Stimulated activated CD8-positive, alpha-beta memory T cell treated with anti-CD3 and anti-CD28 coated beads, Interleukin-12 subunit alpha, Interleukin-12 subunit beta, amount 100 ng/mL, for 1 hour (primary cell): Measurements from ENCODE around the gene ATP8B3.
"Not testable (repeated sequence)": the region's sequence is repeated elsewhere in the genome, so short reads cannot be mapped to it uniquely, and the experiment has no call there.

ENCODE experiments used
- DNase-seq: peaks from one replicate; pipeline ENCODE4 v3.0.0-alpha.2; 2020; ENCODE audit warnings: low read depth

ATP8B3 gene

GRCh38 chr19:1797313-1797712 lies 14.8 kb downstream of the ATP8B3 start:
- DNase-seq, result not testable (repeated sequence)

- no peak for DNase-seq
Observed at GRCh38 chr19:1796395-1797142, 15.5 kb downstream of the ATP8B3 start.

- no peak for DNase-seq
Observed at GRCh38 chr19:1794424-1795172, 17.5 kb downstream of the ATP8B3 start.

DNA sequence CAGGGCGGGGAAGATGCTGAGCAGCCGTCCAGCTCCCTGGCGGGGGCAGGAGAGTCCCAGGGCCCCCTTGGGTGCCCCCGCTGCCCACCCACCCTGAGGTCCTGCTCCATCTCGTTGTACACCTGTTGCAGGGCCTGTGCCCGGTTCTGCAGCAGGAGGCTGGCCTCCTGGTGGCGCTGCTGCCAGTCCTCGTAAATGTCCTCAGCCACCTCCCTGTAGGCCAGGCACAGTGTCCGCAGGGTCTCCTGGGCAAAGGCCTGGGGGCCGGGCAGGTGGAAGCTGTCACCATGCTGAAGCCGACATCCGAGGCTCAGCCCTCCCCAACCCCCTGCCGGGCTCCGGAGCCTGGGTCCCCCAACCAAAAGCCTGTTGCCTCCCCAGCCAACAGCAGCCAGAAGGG lies 20.2 kb downstream of the ATP8B3 start:
- DNase-seq, result no peak

DNA sequence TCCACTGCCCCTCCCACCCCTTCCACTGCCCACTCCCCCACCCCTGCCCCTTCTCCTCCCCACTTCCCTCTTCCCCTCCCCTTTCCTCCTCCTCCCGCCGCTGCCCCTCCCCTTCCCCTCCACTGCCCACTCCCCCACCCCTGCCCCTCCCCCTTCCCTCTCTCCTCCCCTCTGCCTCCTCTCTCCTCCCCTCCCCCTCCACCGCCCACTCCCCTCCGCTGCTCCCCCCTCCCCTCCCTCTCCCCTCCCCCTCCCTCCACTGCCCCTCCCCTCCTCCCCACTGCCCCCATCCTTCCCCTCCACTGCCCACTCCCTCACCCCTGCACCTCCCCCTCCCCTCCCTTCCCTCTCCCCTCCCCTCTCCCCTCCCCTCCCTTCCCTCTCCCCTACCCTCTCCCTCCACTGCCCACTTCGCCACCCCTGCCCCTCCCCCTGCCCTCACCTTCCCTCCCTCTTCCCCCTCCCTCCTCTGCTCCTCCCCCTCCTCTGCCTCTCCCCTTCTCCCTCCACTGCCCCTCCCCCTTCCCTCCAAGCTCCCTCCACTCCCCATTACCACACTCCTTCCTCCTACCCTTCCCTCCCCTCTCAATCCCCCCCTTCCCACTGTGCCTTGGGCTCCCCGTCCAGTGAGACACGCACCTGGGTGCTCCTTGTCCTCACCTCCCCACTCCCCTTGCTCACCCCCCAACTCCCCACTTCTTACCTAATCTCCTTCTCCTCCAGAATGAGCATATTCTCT lies 21.9 kb downstream of the ATP8B3 start:
- DNase-seq, result no peak

DNA sequence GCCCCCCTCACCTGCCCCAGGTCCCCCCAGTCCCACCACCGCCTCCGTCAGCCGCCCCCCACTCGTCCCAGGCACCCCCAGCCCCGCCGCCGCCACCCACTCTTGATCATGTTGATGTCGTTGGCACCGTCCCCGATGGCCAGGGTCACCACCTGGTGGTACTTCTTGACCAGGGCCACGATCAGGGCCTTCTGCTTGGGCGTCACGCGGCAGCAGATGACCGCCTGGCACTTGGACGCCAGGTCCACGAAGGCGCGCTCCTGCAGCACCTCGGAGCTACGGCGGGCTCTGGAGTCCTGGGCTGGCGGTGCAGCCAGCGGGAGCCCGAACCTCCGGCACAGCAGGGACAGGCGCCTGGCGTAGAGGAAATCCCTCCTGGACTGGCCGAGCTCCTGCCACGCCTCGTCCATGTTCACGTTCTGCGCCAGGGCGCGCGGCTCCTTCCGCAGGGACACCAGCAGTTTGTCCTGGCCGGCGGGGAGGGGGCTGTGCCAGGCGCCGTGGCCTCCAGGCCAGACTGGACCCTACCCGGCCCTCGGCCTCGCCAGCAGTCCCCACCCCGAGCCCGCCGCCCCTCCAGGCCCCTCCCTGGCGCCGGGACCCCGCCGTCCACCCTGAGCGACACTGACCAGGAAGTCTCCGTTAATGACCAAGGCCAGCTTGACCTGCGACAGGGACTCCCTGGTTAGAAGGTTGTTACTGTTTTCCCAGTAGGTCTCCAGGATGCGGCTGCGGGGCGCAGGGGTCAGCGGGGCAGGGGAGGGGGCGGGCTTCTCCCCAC lies 22.6 kb downstream of the ATP8B3 start:
- no peak for DNase-seq

DNA sequence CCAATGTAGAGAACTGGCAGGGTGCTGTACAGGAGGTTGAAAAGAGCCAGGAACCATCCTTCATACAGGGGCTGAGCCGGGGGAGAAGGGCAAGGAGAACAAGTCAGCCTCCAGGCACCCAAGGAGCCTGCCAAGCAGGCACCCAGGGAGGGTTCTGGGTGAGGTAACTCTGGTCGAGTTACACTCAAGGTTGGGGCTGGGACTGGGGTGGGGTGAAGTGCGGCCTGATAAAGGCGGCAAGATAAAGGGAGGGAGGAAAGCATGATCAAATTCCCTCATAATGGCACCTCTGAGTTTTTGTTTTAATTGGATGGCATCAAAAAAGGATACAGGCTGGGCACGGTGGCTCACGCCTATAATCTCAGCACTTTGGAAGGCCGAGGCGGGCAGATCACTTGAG lies 25.0 kb downstream of the ATP8B3 start:
- no peak for DNase-seq

DNA sequence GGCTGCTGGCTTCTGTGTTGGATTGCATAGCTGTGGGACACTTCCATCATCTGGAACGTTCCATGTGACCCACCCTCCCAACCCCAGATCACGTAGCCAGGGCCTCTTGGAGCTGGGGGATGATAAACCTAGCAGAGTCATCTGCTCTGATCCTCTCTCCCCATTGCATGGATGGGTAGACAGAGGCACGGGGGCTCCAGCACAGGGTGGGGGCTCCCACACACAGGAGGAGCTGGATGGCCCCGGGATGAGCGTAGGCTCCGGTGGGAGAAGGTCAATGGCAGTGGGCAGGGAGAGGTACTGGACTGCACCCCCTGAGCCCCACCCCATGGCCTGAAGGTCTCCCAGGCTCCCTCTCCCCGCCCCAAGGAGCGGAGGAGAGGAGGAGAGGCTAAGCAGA lies 25.4 kb downstream of the ATP8B3 start:
- DNase-seq, result no peak

DNA sequence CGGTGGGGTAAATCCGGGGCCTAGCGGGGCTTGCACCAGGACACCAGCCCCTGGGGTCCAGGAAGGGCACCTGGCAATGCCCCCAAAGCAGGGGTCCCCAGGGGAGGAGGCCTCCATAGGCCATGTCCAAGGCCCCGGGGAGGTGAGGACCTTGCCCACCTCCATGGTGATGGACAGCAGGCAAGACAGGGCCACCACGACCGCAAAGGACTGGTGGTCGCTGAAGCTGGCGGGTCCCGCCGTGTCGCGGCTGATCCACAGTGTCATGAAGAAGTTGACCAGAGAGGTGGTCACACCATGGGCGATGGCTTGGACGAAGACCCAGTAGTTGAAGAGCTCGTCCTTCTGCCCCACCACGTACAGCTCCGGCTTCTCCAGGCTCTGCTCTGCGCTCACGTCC lies 26.8 kb downstream of the ATP8B3 start:
- no peak for DNase-seq

DNA sequence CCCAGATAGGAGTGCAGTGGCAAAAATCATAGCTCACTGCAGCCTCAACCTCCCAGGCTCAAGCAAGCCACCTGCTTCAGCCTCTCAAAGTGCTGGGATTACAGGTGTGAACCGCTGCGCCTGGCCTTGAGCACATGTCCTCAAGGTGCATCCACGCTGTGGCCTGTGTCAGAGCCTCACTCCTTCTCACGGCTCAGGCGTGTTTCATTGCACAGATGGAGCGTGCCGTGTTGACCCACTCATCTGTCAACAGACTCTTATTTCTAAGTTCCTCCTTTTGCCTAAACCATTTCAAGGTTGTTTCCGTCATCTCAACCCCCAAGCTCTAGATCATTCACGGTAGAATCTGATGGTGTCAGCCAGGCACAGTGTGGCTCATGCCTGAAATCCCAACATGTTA lies 28.2 kb downstream of the ATP8B3 start:
- DNase-seq, result no peak

DNA sequence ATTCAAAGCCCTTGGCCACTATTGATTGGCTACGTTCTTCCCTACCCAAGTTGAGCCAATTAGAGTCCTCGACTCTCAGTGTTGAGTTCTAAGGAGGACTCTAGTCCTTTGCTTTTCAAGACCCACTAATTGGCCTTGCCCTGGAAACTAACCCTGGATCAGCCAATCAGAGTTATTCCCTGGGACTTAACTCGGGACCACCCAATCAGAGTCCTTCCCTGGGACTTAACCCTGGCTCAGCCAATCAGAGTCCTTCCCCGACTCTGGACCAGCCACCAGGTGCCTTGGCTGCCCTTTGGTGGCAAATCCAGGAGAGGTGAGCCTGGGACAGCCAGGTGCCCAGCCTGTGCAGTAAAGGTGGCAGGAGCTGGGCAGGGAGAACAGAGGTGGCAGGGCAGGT lies 28.7 kb downstream of the ATP8B3 start:
- no peak for DNase-seq

DNA sequence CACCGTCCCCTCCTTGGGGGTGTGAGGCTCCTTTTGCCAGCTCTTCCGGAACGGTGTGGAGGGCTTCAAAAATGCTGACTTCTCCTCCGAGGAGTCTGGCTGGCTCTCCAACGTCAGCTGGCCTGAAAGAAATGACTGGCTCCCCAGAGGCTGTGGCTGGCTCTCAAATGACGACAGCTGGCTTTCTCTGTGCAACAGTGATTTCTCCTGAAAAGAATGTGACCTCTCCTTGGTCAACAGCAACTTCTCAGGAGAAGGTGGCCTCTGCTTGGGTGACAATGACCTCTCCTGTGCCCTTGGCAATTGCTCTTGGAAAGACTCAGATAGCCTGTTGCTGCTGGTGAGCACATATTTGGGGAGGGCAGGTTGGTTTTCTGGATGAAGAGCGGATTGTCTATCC lies 29.6 kb downstream of the ATP8B3 start:
- no peak for DNase-seq

GRCh38 chr19:1780272-1780958 lies 31.7 kb downstream of the ATP8B3 start:
- no peak for DNase-seq

DNA sequence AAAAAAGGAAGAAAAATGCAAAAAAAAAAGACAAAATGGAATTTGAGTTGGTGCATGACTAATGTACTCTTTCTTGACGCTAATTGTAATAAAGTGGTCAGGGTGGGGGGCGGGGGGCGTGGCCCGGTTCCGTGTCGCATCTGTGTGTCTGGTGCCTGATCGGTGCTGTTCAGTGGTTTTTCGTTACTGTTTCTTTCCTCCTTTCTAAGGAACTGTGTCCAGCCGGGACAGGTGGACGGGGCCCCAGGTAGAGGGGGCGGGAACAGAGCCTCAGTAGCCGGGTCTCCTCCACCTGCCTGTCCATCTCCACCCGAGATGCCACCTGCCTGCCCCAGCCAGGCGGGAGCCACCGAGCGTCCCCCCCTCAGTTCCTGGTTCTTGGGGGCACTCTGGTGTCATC lies 32.5 kb downstream of the ATP8B3 start:
- DNase-seq, result no peak

GRCh38 chr19:1777149-1777548 lies 34.9 kb downstream of the ATP8B3 start:
- no peak for DNase-seq

DNA sequence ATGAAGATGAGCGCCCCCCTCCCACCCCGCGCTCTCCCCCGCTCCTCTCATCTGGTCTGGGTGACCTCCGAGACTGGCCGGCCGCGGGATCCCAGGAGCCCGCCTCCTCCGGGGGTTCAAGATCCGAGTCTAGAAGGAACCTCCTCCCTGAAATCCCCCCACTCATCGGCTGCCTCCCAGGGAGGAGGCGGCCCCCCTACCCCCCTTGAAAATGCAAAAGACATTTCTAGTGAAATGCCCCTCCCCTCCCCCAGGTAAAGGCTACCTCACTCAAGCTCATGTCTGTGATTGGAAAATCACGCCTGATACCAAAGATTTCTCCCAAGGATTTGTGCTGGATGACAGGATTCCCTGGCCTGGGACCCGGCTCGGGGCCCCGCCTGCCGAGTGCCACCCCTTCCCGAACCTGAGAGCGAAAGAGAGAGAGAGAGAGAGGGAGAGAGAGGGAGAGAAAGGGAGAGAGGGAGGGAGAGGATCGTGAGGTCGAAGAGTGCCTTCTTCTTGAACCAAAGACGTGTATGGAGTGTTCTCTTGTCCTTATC lies 35.4 kb downstream of the ATP8B3 start:
- no peak for DNase-seq

DNA sequence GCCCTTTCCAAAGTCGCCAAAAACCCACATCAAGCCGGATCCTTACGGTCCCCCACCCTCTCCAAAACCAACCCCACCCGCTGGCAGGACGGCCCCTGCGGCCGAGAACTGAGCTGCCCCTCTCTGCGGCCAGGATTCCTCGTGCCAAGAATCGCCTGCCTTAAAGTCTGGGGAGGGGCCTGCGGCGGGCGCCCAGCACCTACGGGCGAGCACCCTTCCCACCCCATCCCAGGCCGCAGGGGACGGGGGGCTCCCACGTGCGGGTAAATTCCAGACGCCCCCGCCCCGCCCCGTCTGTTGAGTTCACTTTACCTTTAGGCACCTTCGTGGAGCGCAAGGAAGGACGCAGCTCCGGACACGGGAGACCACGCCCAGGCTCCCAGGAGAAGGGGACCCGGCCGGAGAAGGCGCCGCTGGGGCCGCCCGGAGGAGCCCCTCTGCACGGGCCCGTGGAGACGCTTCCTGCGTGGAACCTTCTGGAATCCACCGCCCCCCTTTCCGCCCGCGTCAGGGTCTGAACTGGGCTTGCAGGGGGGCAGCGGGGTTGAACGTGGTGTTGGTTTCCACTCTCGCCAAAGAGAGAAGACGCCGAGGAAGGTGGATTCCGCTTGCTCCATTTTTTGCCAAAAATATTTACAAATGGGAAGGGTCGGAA lies 36.0 kb downstream of the ATP8B3 start:
- DNase-seq, result no peak

DNA sequence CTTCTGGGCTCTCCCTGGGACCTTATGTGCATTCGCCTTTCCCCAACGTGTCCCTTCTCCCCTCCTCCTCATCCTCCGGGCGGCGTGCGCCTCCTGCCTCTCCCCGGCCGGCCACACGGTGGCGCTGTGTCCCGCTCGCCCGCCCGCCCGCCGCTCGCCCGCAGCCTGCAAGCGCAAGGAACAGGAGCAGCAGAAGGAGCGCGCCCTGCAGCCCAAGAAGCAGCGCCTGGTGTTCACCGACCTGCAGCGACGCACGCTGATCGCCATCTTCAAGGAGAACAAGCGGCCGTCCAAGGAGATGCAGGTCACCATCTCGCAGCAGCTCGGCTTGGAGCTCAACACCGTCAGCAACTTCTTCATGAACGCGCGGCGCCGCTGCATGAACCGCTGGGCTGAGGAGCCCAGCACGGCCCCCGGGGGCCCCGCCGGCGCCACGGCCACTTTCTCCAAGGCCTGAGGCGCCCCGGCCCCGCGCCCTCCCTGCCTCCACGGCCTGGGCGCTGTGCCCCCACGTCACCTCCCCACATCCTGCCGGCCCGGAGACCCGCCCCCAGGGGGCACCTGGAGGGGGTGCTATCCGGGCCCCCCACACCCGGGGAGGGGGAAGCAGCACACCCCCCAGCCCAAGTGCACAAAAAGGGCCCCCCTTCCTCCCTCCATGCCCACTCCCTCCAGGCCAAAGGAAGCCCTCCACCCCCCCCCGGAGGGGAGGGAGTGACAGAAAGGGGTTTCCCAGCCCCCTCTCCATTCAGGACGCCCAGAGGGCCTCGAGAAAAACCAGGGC lies 36.9 kb downstream of the ATP8B3 start:
- DNase-seq, result no peak

- no peak for DNase-seq
Observed at GRCh38 chr19:1773184-1773583, 38.9 kb downstream of the ATP8B3 start.
